ENCODE measurements around the gene RBM4B. TPM values are rescaled to one million over a fixed set of nuclear protein-coding genes. Genes with fewer than 3 reads are reported as not detected.

The RBM4B gene
- total RNA-seq, 4 donors from 2014 or later = 4.5 to 11.7 (median 6.5) TPM

- Histone ChIP-seq H3K4me3 (no peak overlapping the region), H3K27ac (no peak overlapping the region), H3K36me3 (no peaks in the 10 kb centered on the region), H3K27me3 (peaks cover 0 to 8% (median 0%) of the 10 kb centered on the region in 3 donors), H3K9me3 (no peaks in the 10 kb centered on the region), H3K4me1 (no peaks in the 10 kb centered on the region)
- DNase-seq (no peak), ATAC-seq (no peak)
- intact Hi-C loops (cut with DNase I; ENCODE audit: low total_unique reads) (no loop called here), in situ Hi-C loops (cut with MboI; ENCODE audit: low sequenced_read_pairs in 4 of 4) (loop anchor here in 1 of 4 donors (10.0 kb wide), 1 partner anchor 96 kb away; no protein-coding TSS in a partner anchor)
- TF ChIP-seq, protein P1, sequence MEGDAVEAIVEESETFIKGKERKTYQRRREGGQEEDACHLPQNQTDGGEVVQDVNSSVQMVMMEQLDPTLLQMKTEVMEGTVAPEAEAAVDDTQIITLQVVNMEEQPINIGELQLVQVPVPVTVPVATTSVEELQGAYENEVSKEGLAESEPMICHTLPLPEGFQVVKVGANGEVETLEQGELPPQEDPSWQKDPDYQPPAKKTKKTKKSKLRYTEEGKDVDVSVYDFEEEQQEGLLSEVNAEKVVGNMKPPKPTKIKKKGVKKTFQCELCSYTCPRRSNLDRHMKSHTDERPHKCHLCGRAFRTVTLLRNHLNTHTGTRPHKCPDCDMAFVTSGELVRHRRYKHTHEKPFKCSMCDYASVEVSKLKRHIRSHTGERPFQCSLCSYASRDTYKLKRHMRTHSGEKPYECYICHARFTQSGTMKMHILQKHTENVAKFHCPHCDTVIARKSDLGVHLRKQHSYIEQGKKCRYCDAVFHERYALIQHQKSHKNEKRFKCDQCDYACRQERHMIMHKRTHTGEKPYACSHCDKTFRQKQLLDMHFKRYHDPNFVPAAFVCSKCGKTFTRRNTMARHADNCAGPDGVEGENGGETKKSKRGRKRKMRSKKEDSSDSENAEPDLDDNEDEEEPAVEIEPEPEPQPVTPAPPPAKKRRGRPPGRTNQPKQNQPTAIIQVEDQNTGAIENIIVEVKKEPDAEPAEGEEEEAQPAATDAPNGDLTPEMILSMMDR (IDR thresholded peaks at IDR 0.05 in 4 of 5, conservative IDR thresholded peaks at IDR 0.05 in 1 of 5) = no peak
- no peak for TF ChIP-seq POLR2A (IDR thresholded peaks at IDR 0.05)
These were observed 41.6 kb upstream of the RBM4B start for GRCh38 chr11:66719111-66719872.

DNA sequence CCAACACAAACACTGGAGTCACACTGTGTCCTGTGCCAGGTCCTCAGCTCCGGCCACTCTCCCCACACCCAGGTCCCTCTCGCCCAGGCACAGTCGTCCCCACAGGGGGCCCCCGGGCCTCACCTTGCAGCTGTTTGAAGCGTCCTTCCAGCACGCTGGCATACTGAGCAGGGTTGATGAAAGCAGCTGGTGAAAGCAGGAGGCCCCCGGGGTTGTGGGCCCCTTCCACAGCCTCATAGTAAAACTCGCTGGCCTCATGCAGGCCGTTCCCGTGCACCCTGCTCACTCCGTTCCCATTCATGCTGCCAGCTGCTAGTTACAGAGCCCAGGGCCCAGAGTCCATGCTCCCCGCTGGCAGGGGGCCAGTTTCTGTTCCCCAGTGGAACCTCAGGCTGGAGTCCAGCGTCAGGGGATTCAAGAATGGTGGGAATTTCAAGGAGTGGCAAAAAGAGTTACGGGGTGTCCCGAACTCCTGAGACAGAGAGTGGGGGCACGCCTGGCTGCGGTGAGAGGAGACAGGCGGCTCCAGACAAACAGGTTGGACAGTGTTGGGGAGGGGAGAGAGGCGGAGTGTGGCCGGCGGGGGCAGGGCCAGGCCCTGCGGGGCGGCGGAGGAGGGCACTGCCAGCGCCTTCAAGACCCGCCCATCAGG, 40.8 kb upstream of the RBM4B start:
- in situ Hi-C loops (cut with MboI; ENCODE audit: low sequenced_read_pairs in 4 of 4) (loop anchor here in 1 of 4 donors (10.0 kb wide), 1 partner anchor 96 kb away; no protein-coding TSS in a partner anchor), intact Hi-C loops (cut with DNase I; ENCODE audit: low total_unique reads) (no loop called here)
- Histone ChIP-seq H3K9me3 (no peaks in the 10 kb centered on the region), H3K27me3 (peaks cover 0 to 8% (median 0%) of the 10 kb centered on the region in 3 donors), H3K4me3 (no peak overlapping the region), H3K4me1 (no peaks in the 10 kb centered on the region), H3K36me3 (no peaks in the 10 kb centered on the region), H3K27ac (no peak overlapping the region)
- ATAC-seq (no peak), DNase-seq (no peak)
- TF ChIP-seq POLR2A (IDR thresholded peaks at IDR 0.05) = no peak
- TF ChIP-seq, protein P1 (IDR thresholded peaks at IDR 0.05 in 4 of 5, conservative IDR thresholded peaks at IDR 0.05 in 1 of 5) = no peak

DNA sequence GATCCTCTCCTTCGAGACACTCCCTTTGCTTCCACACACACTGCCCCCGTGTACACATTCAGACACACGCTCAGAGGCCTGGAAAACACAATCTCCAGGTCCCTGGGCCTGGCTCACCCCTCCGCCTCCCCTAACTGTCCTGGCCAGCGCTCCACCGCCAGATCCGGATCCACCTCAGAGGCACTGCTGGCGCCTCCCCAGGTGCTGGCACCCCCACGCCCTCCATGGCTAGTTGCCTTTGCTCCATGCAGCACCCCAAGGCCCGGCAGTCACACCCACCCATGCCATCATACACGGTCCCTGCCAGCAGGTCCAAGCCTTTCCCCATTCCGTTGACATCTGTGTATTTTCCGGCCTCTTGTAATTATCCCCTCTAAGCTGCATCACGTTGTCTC, 40.2 kb upstream of the RBM4B start:
- intact Hi-C loops (cut with DNase I; ENCODE audit: low total_unique reads) (no loop called here), in situ Hi-C loops (cut with MboI; ENCODE audit: low sequenced_read_pairs in 4 of 4) (loop anchor here in 1 of 4 donors (10.0 kb wide), 1 partner anchor 97 kb away; no protein-coding TSS in a partner anchor)
- Histone ChIP-seq H3K4me3 (no peak overlapping the region), H3K4me1 (no peaks in the 10 kb centered on the region), H3K27ac (no peak overlapping the region), H3K36me3 (no peaks in the 10 kb centered on the region), H3K27me3 (peaks cover 0 to 8% (median 0%) of the 10 kb centered on the region in 3 donors), H3K9me3 (no peaks in the 10 kb centered on the region)
- TF ChIP-seq POLR2A (IDR thresholded peaks at IDR 0.05) = no peak
- TF ChIP-seq, protein P1 (IDR thresholded peaks at IDR 0.05 in 4 of 5, conservative IDR thresholded peaks at IDR 0.05 in 1 of 5) = no peak
- DNase-seq (no peak), ATAC-seq (no peak)

DNA sequence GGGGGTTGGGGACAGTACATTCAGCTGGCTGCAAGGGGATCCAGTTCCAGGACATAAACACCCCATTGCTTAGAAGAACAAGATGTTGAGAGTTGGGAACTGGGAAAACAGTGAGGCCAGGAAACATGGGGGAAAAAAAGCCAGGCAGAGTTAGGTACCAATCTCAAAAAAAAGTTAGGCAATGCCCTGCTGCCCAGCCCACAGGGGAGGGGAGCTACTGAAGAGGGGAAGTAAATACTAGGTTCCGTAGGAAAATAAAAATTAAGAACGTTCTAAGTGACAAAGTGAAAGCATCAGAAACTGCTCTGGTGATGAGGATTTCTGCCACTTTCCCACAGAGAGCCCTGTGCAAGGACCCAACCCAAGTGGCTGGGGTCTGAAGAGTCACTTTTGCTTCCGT, 39.3 kb upstream of the RBM4B start:
- ATAC-seq (no peak), DNase-seq (no peak)
- Histone ChIP-seq H3K4me3 (no peak overlapping the region), H3K9me3 (no peaks in the 10 kb centered on the region), H3K4me1 (no peaks in the 10 kb centered on the region), H3K36me3 (no peaks in the 10 kb centered on the region), H3K27ac (no peak overlapping the region), H3K27me3 (peaks cover 0 to 8% (median 0%) of the 10 kb centered on the region in 3 donors)
- in situ Hi-C loops (cut with MboI; ENCODE audit: low sequenced_read_pairs in 4 of 4) (loop anchor here in 1 of 4 donors (10.0 kb wide), 1 partner anchor 98 kb away; no protein-coding TSS in a partner anchor), intact Hi-C loops (cut with DNase I; ENCODE audit: low total_unique reads) (no loop called here)
- no peak for TF ChIP-seq POLR2A (IDR thresholded peaks at IDR 0.05)
- TF ChIP-seq, protein P1 (IDR thresholded peaks at IDR 0.05 in 4 of 5, conservative IDR thresholded peaks at IDR 0.05 in 1 of 5) = no peak
